Vagina (tissue), 2 donors: ENCODE data around the gene CRABP1. TPM values are rescaled to one million over a fixed set of nuclear protein-coding genes. Genes with fewer than 3 reads are reported as not detected.

Experiments
- DNase-seq, 2 donors: peaks; one replicate each; pipeline ENCODE4 v3.0.0-alpha.2; 2017; ENCODE audit errors: extremely low spot score in 2 of 2
- H3K27ac ChIP-seq: fragments of 200-600 bp; sonication (generic); one replicate; pipeline ENCODE4 v1.5.1; 2019
- H3K27me3 ChIP-seq: fragments of 200-600 bp; sonication (generic); one replicate; pipeline ENCODE4 v1.5.1; 2019
- H3K36me3 ChIP-seq, 2 donors: fragments of 200-600 bp; sonication (generic); one replicate each; pipeline ENCODE4 v1.5.1; 2017 to 2019
- H3K4me1 ChIP-seq: fragments of 200-600 bp; sonication (generic); one replicate; pipeline ENCODE4 v1.5.1; 2019
- H3K4me3 ChIP-seq, 2 donors: fragments of 200-600 bp; sonication (generic); 1 replicate in 1 of 2; 2 replicates in 1 of 2; pipeline ENCODE4 v1.5.1; 2016 to 2019
- H3K9me3 ChIP-seq: fragments of 200-600 bp; sonication (generic); one replicate; pipeline ENCODE4 v1.5.1; 2019
- CTCF ChIP-seq, 3 experiments: fragments of 450-650 bp in 2 of 3; fragments of 200-600 bp in 1 of 3; sonication (generic) in 1 of 3; IDR thresholded peaks; one replicate each; pipeline ENCODE4 v1.5.1; 2017 to 2019; ENCODE audit warnings: antibody characterized with exemption in 3 of 3, mild to moderate bottlenecking in 2 of 3, moderate library complexity in 2 of 3
- POLR2A ChIP-seq, 2 donors: fragments of 450-650 bp; IDR thresholded peaks; one replicate each; pipeline ENCODE4 v1.6.1; 2017; ENCODE audit warnings: antibody characterized with exemption in 2 of 2, mild to moderate bottlenecking in 2 of 2, moderate library complexity in 2 of 2
- POLR2AphosphoS5 ChIP-seq, 2 donors: sonication (generic); formaldehyde crosslinking; IDR thresholded peaks; one replicate each; pipeline ENCODE4 v1.9.0; 2017; ENCODE audit warnings: antibody characterized with exemption in 2 of 2, mild to moderate bottlenecking in 2 of 2, low read depth in 1 of 2; ENCODE audit not compliant: insufficient read depth in 1 of 2
- intact Hi-C: fragments of 100-400 bp; cut with DNase I; formaldehyde crosslinking; loops from one replicate; pipeline ENCODE4 v1.15.1; 2023
- total RNA-seq: library from RNA; depleted of rRNA; stranded (reverse); fragments of >200 nt; gene quantifications from one replicate; pipeline ENCODE4 v1.2.3, GENCODE V29; 2016

Gene CRABP1
- total RNA-seq, 1 donor from 2014 or later = not detected

- Histone ChIP-seq H3K27me3 (no peaks in the 10 kb centered on the region), H3K4me1 (no peaks in the 10 kb centered on the region), H3K9me3 (no peaks in the 10 kb centered on the region), H3K36me3 (no peaks in the 10 kb centered on the region), H3K27ac (no peak overlapping the region), H3K4me3 (no peak overlapping the region)
- TF ChIP-seq POLR2A (IDR thresholded peaks at IDR 0.05) (no peak), POLR2AphosphoS5 (IDR thresholded peaks at IDR 0.05; ENCODE audit: insufficient read depth in 1 of 2, low read depth in 1 of 2) (no peak), CTCF (IDR thresholded peaks at IDR 0.05) (no peak)
- no peak for DNase-seq
- intact Hi-C loops = no loop called here
These were observed 16.5 kb upstream of the CRABP1 start for GRCh38 chr15:78323693-78324092.

DNA sequence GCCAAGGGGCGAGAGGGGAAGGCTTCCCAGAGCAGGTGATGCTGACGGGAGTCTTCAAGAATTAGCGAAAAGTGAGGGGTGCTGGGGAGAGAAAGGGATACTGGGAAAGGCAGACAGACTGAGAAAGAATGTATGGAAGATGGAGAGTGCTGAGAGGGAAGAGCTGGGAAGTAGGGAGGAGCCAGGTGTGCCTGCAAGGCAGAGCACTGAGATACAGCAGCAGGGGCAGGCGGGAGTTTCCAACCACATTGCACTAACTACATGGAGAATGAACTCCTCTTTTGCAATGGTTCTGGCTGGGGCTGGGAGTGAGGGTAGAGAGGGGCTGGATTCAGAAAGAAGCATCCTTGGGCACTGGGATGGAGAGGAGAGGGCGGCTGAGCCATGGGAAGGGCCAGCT, 16.0 kb upstream of the CRABP1 start:
- no peak for TF ChIP-seq CTCF (IDR thresholded peaks at IDR 0.05)
- TF ChIP-seq POLR2A (IDR thresholded peaks at IDR 0.05) = no peak
- TF ChIP-seq POLR2AphosphoS5 (IDR thresholded peaks at IDR 0.05; ENCODE audit: insufficient read depth in 1 of 2, low read depth in 1 of 2) = no peak
- H3K27me3 ChIP-seq = no peaks in the 10 kb centered on the region
- no peaks in the 10 kb centered on the region for H3K9me3 ChIP-seq
- no peak overlapping the region for H3K27ac ChIP-seq
- no peaks in the 10 kb centered on the region for H3K4me1 ChIP-seq
- intact Hi-C loops = no loop called here
- H3K36me3 ChIP-seq = no peaks in the 10 kb centered on the region
- no peak for DNase-seq
- no peak overlapping the region for H3K4me3 ChIP-seq

DNA sequence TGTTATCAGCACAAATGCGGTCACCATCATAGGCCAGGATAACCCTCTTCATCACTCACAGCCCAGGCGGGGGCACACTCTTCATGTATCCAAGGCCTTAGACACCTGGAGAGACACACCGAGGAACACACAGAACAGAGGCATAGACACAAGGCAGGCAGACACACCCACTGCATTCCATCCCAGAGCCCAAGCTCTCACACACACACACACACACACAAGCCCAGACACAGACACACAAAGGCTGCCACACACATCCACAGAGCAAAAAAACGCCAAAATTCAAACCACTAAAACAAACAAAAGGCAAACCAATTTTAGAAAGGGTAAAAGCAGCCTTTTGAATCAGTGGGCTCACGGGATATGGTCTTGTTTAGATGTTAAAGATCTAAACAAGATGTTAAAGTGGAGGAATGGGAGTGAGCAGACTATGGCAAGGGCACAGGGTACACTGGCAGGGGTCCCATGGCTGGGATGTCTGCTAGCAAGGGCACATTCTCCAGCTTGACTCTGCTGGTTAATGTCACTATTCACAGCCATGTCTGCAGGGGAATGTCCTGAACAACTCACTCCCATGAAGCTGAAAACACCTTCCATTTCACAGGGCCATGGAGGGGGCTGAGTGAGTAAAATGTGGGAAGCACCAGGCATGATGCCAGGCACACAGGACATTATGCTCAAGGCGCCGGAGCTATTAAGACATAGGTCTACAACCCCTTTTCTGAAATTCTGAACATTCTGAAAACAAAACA, 14.9 kb upstream of the CRABP1 start:
- DNase-seq = no peak
- Histone ChIP-seq H3K27ac (no peak overlapping the region), H3K9me3 (no peaks in the 10 kb centered on the region), H3K27me3 (no peaks in the 10 kb centered on the region), H3K4me1 (no peaks in the 10 kb centered on the region), H3K4me3 (no peak overlapping the region), H3K36me3 (no peaks in the 10 kb centered on the region)
- intact Hi-C loops = no loop called here
- no peak for TF ChIP-seq POLR2AphosphoS5 (IDR thresholded peaks at IDR 0.05; ENCODE audit: insufficient read depth in 1 of 2, low read depth in 1 of 2)
- no peak for TF ChIP-seq POLR2A (IDR thresholded peaks at IDR 0.05)
- no peak for TF ChIP-seq CTCF (IDR thresholded peaks at IDR 0.05)

GRCh38 chr15:78327466-78327865, 12.7 kb upstream of the CRABP1 start:
- Histone ChIP-seq H3K27me3 (no peaks in the 10 kb centered on the region), H3K4me1 (no peaks in the 10 kb centered on the region), H3K36me3 (no peaks in the 10 kb centered on the region), H3K9me3 (no peaks in the 10 kb centered on the region), H3K27ac (no peak overlapping the region), H3K4me3 (no peak overlapping the region)
- intact Hi-C loops = no loop called here
- no peak for DNase-seq
- TF ChIP-seq POLR2A (IDR thresholded peaks at IDR 0.05) = no peak
- no peak for TF ChIP-seq POLR2AphosphoS5 (IDR thresholded peaks at IDR 0.05; ENCODE audit: insufficient read depth in 1 of 2, low read depth in 1 of 2)
- no peak for TF ChIP-seq CTCF (IDR thresholded peaks at IDR 0.05)

DNA sequence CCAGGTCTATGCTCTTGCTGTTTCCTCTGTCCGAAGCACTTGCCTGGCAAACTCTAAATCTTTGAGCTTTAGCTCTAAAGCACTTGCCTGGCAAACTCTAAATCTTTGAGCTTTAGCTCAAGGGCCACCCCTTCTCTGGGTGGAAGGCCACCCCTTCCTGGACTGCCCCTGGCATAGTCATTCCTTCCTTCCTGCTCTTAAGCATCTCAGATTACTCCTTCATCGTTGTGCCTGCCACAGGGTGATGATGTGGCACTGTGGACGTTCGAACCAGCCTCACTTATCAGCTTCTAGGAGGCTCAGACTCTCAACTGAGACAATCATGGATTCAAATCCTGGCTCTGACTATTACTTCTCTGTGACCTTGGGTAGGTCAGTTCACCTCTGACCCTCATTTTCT, 10.5 kb upstream of the CRABP1 start:
- Histone ChIP-seq H3K36me3 (no peaks in the 10 kb centered on the region), H3K4me1 (no peaks in the 10 kb centered on the region), H3K27me3 (no peaks in the 10 kb centered on the region), H3K9me3 (no peaks in the 10 kb centered on the region), H3K4me3 (no peak overlapping the region), H3K27ac (no peak overlapping the region)
- DNase-seq = no peak
- intact Hi-C loops = no loop called here
- TF ChIP-seq CTCF (IDR thresholded peaks at IDR 0.05) (no peak), POLR2A (IDR thresholded peaks at IDR 0.05) (no peak), POLR2AphosphoS5 (IDR thresholded peaks at IDR 0.05; ENCODE audit: insufficient read depth in 1 of 2, low read depth in 1 of 2) (no peak)
